GM21526 (cell line): ENCODE measurements around the gene TPSG1.

Experiments used
- ATAC-seq: cut with Tn5 transposase; IDR thresholded peaks from one replicate; pipeline ENCODE4 v1.9.1; 2021; ENCODE audit warnings: moderate library complexity; ENCODE audit not compliant: unreplicated experiment, low FRiP score

TPSG1 gene

GRCh38 chr16:1181404-1182315 lies 43.4 kb downstream of the TPSG1 start:
- no peak for ATAC-seq

GRCh38 chr16:1180549-1181403 lies 44.3 kb downstream of the TPSG1 start:
- ATAC-seq, result no peak

GRCh38 chr16:1178295-1178910 lies 46.7 kb downstream of the TPSG1 start:
- no peak for ATAC-seq

- no peak for ATAC-seq
Measured at GRCh38 chr16:1177750-1178149, 47.3 kb downstream of the TPSG1 start.

- no peak for ATAC-seq
Measured at GRCh38 chr16:1177053-1177452, 48.0 kb downstream of the TPSG1 start.

- ATAC-seq, result no peak
Measured at GRCh38 chr16:1176280-1176897, 48.7 kb downstream of the TPSG1 start.

GRCh38 chr16:1175566-1176279 lies 49.3 kb downstream of the TPSG1 start:
- ATAC-seq, result no peak

- no peak for ATAC-seq
Measured at GRCh38 chr16:1174477-1175357, 50.4 kb downstream of the TPSG1 start.

GRCh38 chr16:1173788-1174451 lies 51.1 kb downstream of the TPSG1 start:
- ATAC-seq, result no peak

GRCh38 chr16:1172651-1173050 lies 52.4 kb downstream of the TPSG1 start:
- no peak for ATAC-seq

GRCh38 chr16:1171854-1172428 lies 53.1 kb downstream of the TPSG1 start:
- ATAC-seq, result no peak
